ENCODE results near the gene WNT5B. TPM values are rescaled to one million over a fixed set of nuclear protein-coding genes. Genes with fewer than 3 reads are reported as not detected.

WNT5B gene
- total RNA-seq, 1 donor from 2014 or later, result 19.1 TPM

GRCh38 chr12:1629338-1630132 is 504 bp downstream of the WNT5B start:
- DNase-seq (ENCODE audit: low read depth), result no peak

GRCh38 chr12:1630133-1630826 is 1.2 kb downstream of the WNT5B start:
- peak; percentile 73 for DNase-seq (ENCODE audit: low read depth)

GRCh38 chr12:1630827-1631591 is 2.0 kb downstream of the WNT5B start:
- DNase-seq (ENCODE audit: low read depth), result peak; percentile 51

GRCh38 chr12:1632702-1633101 is 3.7 kb downstream of the WNT5B start:
- no peak for DNase-seq (ENCODE audit: low read depth)

- no peak for DNase-seq (ENCODE audit: low read depth)
These were observed 4.4 kb downstream of the WNT5B start for GRCh38 chr12:1633459-1633858.

GRCh38 chr12:1634149-1634548 is 5.1 kb downstream of the WNT5B start:
- DNase-seq (ENCODE audit: low read depth), result no peak

- peak; percentile 78 for DNase-seq (ENCODE audit: low read depth)
These were observed 5.7 kb downstream of the WNT5B start for GRCh38 chr12:1634590-1635191.

GRCh38 chr12:1635301-1636095 is 6.5 kb downstream of the WNT5B start:
- DNase-seq (ENCODE audit: low read depth), result no peak

- no peak for DNase-seq (ENCODE audit: low read depth)
These were observed 9.2 kb downstream of the WNT5B start for GRCh38 chr12:1638203-1638602.

GRCh38 chr12:1639538-1639937 is 10.5 kb downstream of the WNT5B start:
- no peak for DNase-seq (ENCODE audit: low read depth)

- DNase-seq (ENCODE audit: low read depth), result no peak
These were observed 11.6 kb downstream of the WNT5B start for GRCh38 chr12:1640328-1641234.

GRCh38 chr12:1642513-1642912 is 13.5 kb downstream of the WNT5B start:
- DNase-seq (ENCODE audit: low read depth), result no peak

- no peak for DNase-seq (ENCODE audit: low read depth)
These were observed 14.0 kb downstream of the WNT5B start for GRCh38 chr12:1643043-1643442.

- no peak for DNase-seq (ENCODE audit: low read depth)
These were observed 15.0 kb downstream of the WNT5B start for GRCh38 chr12:1643905-1644533.

- peak; percentile 66 for DNase-seq (ENCODE audit: low read depth)
These were observed 15.8 kb downstream of the WNT5B start for GRCh38 chr12:1644534-1645438.

GRCh38 chr12:1645819-1646218 is 16.8 kb downstream of the WNT5B start:
- no peak for DNase-seq (ENCODE audit: low read depth)

GRCh38 chr12:1646569-1647284 is 17.7 kb downstream of the WNT5B start:
- no peak for DNase-seq (ENCODE audit: low read depth)
